AG04449 (cell line): ENCODE data around the gene PLCG1.

Experiments used
- CTCF ChIA-PET: fragments of 350-600 bp; formaldehyde crosslinking; extraction: SDS; loops from one replicate; lab custom pipeline; 2021; ENCODE audit warnings: antibody characterized with exemption; lab: Yijun Ruan, JAX
- POLR2A ChIA-PET: fragments of 400-600, 350-600 bp; formaldehyde crosslinking; extraction: SDS; loops from one replicate; lab custom pipeline; 2020; ENCODE audit warnings: antibody characterized with exemption, inconsistent platforms; lab: Yijun Ruan, JAX
- DNase-seq: peaks from one replicate; pipeline ENCODE4 v3.0.0-alpha.2; 2010; ENCODE audit warnings: low read depth, low spot score
- H3K4me3 ChIP-seq: 2 replicates; pipeline ENCODE4 v1.5.1; 2011; ENCODE audit warnings: low read depth, mild to moderate bottlenecking, control low read depth, low read length
- TF ChIP-seq, protein P1 (sequence below): IDR thresholded peaks from one replicate; pipeline ENCODE4 v1.5.1; 2011; ENCODE audit warnings: mild to moderate bottlenecking, moderate library complexity, low read length, control low read depth, inconsistent platforms; ENCODE audit not compliant: insufficient read depth; ENCODE audit errors: missing control alignments

PLCG1 gene

DNA sequence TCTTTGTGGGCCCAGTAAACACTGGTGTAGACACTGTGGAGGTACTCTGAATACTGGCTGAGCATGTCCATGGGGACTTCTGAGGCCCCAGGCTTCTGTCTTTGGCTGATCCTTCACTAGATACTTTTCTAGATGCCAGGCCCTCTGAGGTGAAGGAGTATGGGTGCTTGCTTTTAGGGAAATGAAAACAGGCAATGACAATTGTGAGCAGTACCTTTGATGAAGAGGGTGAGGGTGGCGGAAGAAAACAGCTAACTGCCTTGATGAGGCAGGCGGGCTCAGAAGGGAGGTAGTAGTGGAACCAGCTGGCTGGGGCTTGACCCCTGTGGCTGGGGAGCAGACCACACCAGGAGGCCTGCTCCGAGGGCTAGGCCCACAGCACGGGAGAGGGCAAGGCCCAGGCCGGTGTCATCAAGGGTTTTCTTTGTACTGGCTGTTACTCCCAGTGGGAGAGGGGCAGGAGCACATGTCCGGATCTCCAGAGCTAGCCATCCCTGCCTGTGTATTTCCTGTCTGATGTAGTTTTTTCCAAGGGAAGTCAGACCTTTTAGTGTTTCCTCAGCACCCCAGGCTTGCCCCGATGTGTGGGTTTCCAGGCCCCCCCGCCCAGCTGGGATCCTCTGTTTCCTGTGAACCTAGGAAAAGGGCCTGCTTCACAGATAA is 3.9 kb downstream of the PLCG1 start:
- TF ChIP-seq, protein P1, sequence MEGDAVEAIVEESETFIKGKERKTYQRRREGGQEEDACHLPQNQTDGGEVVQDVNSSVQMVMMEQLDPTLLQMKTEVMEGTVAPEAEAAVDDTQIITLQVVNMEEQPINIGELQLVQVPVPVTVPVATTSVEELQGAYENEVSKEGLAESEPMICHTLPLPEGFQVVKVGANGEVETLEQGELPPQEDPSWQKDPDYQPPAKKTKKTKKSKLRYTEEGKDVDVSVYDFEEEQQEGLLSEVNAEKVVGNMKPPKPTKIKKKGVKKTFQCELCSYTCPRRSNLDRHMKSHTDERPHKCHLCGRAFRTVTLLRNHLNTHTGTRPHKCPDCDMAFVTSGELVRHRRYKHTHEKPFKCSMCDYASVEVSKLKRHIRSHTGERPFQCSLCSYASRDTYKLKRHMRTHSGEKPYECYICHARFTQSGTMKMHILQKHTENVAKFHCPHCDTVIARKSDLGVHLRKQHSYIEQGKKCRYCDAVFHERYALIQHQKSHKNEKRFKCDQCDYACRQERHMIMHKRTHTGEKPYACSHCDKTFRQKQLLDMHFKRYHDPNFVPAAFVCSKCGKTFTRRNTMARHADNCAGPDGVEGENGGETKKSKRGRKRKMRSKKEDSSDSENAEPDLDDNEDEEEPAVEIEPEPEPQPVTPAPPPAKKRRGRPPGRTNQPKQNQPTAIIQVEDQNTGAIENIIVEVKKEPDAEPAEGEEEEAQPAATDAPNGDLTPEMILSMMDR, result no peak
- ChIA-PET POLR2A (no interaction called here), CTCF (interaction anchor here (1.0 to 2.0 kb wide), 6 partner anchors 16 to 270 kb away, joined by 3 to 17 read pairs (median 6); partner anchors contain the start of gene LPIN3)
- no peak for DNase-seq
- no peak overlapping the region for H3K4me3 ChIP-seq

DNA sequence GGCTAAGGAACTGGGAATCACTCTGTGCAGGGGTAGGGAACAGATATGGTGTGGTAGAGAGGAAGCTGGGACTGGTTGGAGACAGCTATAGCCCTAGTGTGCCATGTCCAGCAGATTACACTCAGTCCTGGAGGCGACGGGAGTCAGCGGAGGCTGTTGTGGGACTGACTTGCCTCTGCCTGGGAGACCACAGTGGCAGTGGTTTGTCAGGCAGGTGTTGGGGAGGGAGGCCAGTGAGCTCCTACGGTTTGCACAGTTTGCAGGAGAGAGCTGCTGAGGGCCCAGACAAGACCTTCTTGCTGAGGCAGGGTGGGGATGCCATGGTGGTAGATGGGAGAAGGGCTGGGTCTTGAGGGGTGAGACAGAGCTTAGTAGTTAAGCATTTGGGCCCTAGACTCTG is 4.9 kb downstream of the PLCG1 start:
- ChIA-PET POLR2A (interaction anchor here (0.6 to 1.2 kb wide), 3 partner anchors 13 to 187 kb away, joined by 3 to 4 read pairs (median 3); no protein-coding TSS in a partner anchor), CTCF (interaction anchor here (1.1 to 2.0 kb wide), 6 partner anchors 15 to 269 kb away, joined by 3 to 17 read pairs (median 6); partner anchors contain the start of gene LPIN3)
- DNase-seq, result no peak
- TF ChIP-seq, protein P1, result no peak
- H3K4me3 ChIP-seq, result no peak overlapping the region

DNA sequence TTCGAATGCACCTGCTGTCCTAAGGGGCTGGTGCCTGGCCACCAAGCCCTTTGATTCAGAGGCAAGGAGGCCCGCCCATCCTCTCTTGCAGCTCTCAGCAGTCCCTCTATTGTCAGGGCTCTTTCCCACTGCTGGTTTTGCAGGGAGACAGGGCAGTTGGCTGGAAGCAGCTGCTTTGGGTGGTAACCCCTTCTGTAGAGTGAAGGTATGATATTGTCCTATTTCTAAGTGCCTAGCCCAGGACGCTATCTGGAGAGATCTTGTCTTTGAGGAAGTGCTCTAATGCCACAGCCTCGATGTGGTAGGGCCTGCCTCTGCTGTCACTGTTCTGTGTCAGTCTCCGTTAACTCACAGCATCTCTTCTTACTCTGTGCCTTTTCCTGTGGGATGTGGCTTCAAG is 5.6 kb downstream of the PLCG1 start:
- POLR2A ChIA-PET, result interaction anchor here (0.8 to 1.2 kb wide), 2 partner anchors 13 to 186 kb away, joined by 3 read pairs; no protein-coding TSS in a partner anchor
- no peak overlapping the region for H3K4me3 ChIP-seq
- TF ChIP-seq, protein P1, result no peak
- DNase-seq, result no peak
- CTCF ChIA-PET, result interaction anchor here (0.9 to 2.0 kb wide), 5 partner anchors 14 to 268 kb away, joined by 3 to 17 read pairs (median 6); partner anchors contain the start of gene LPIN3

DNA sequence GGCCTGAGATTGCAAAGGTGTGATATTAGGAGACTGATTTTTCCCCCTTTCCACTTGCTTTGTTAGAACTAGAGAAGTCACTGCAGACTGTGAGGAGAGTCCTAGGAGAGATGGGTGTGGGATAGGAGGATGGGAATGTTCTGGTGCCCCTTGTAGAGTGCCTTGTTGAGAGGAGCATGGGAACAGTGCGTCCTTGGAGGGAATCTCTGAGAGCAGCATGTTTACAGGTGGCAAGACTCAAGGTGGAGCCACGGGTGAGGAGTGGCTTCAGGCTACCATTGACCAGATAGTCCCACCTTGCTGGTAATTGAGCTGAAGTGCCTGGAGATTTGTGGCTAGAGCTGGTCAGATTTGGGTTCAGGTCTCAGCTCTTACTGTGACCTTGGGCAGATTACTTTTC is 6.0 kb downstream of the PLCG1 start:
- TF ChIP-seq, protein P1, result no peak
- ChIA-PET POLR2A (no interaction called here), CTCF (interaction anchor here (0.9 to 1.8 kb wide), 3 partner anchors 10 to 197 kb away, joined by 3 to 5 read pairs (median 4); partner anchors contain the start of gene LPIN3)
- no peak overlapping the region for H3K4me3 ChIP-seq
- DNase-seq, result no peak

DNA sequence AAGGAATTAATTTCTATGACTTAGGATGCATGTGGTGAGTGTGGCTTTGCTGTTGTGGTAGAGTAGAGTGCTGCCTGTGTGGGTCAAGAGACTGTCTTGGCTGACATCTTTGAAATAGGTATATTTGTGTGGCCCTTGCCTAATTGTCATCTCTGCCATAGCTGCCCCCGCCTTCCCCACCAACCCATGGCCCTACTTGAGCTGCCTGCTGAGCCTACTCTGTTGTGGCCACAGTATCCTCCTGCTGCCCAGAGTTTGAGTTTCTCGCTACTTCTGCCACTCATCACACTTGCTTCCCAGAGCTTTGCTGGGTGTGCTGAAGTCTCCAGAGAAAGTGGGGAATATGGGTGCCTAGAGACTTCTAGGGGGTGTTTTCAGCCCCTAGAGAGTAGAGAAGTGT is 8.0 kb downstream of the PLCG1 start:
- POLR2A ChIA-PET, result no interaction called here
- TF ChIP-seq, protein P1, result no peak
- CTCF ChIA-PET, result interaction anchor here (1.0 to 1.2 kb wide), 4 partner anchors 10 to 195 kb away, joined by 3 to 4 read pairs (median 4); partner anchors contain the start of gene LPIN3
- DNase-seq, result no peak
- H3K4me3 ChIP-seq, result no peak overlapping the region
